H1 (cell line): ENCODE data around the gene STPG1. TPM values are rescaled to one million over a fixed set of nuclear protein-coding genes. Genes with fewer than 3 reads are reported as not detected.
A peak's percentile ranks its signal among the peaks of the same experiment; 100 is the strongest.

Source experiments
- CTCF ChIA-PET: fragments of 300-600 bp; sonication (Branson Sonifier 250); formaldehyde crosslinking; loops from one replicate; lab custom pipeline; 2021; ENCODE audit not compliant: partially characterized antibody; lab: Charles Lee
- POLR2A ChIA-PET: fragments of 300-600 bp; sonication (Branson Sonifier 250); formaldehyde crosslinking; loops from one replicate; lab custom pipeline; 2021; ENCODE audit warnings: inconsistent platforms; ENCODE audit not compliant: partially characterized antibody; lab: Charles Lee
- DNase-seq, 2 experiments: peaks; one replicate each; pipeline versions ENCODE4 v3.0.0 to v3.0.0-alpha.2; 2010 to 2022; ENCODE audit warnings: low spot score in 2 of 2, low read depth in 1 of 2, mixed read lengths in 1 of 2
- FAIRE-seq: peaks from 2 replicates; lab custom pipeline; 2011; peaks lifted over from hg19 to GRCh38; lab: Jason Lieb, UNC
- H2AFZ ChIP-seq: 2 replicates; pipeline ENCODE4 v1.8.1; 2012; ENCODE audit warnings: low read length, inconsistent platforms
- H2AK5ac ChIP-seq: 2 replicates; pipeline ENCODE4 v1.6.1; 2013; ENCODE audit warnings: low read depth, low read length
- H2BK120ac ChIP-seq: replicated peaks from 2 replicates; pipeline ENCODE3; 2013; ENCODE audit warnings: low read depth, low read length, inconsistent platforms
- H2BK12ac ChIP-seq: 2 replicates; pipeline ENCODE4 v1.6.1; 2013; ENCODE audit warnings: low read depth, low read length
- H2BK15ac ChIP-seq: 2 replicates; pipeline ENCODE4 v1.6.1; 2013; ENCODE audit warnings: low read length
- H2BK20ac ChIP-seq: 2 replicates; pipeline ENCODE4 v1.6.1; 2013; ENCODE audit warnings: low read length
- H2BK5ac ChIP-seq: 2 replicates; pipeline ENCODE4 v1.6.1; 2013; ENCODE audit warnings: low read depth, low read length
- H3K14ac ChIP-seq: 2 replicates; pipeline ENCODE4 v1.6.1; 2013; ENCODE audit warnings: inconsistent platforms; ENCODE audit not compliant: insufficient read length
- H3K18ac ChIP-seq: 2 replicates; pipeline ENCODE4 v1.6.1; 2013; ENCODE audit warnings: low read length; ENCODE audit errors: extremely low read depth
- H3K23ac ChIP-seq: 2 replicates; pipeline ENCODE4 v1.6.1; 2013; ENCODE audit warnings: inconsistent platforms; ENCODE audit not compliant: insufficient read length
- H3K23me2 ChIP-seq: 2 replicates; pipeline ENCODE4 v1.6.1; 2013; ENCODE audit warnings: low read depth, low read length
- H3K27ac ChIP-seq: 2 replicates; pipeline ENCODE4 v1.6.1; 2011; ENCODE audit warnings: low read depth, low read length, inconsistent platforms
- H3K27me3 ChIP-seq, 4 experiments: replicated peaks in 1 of 4; 1 replicate in 1 of 4; 2 replicates in 3 of 4; pipeline versions ENCODE4 v1.6.1 to v1.8.1; 2011 to 2013; ENCODE audit warnings: low read length in 3 of 4, mild to moderate bottlenecking in 3 of 4, inconsistent platforms in 2 of 4, mixed read lengths in 2 of 4, moderate library complexity in 1 of 4; ENCODE audit not compliant: control insufficient read depth in 3 of 4, insufficient read depth in 3 of 4; ENCODE audit errors: extremely low read depth in 1 of 4
- H3K36me3 ChIP-seq, 4 experiments: 2 replicates each; pipeline versions ENCODE4 v1.6.1 to v1.8.1; 2011 to 2013; ENCODE audit warnings: mild to moderate bottlenecking in 4 of 4, low read length in 3 of 4, moderate library complexity in 2 of 4, control low read depth in 1 of 4, inconsistent platforms in 1 of 4; ENCODE audit not compliant: insufficient read depth in 4 of 4, control insufficient read depth in 2 of 4
- H3K4ac ChIP-seq: replicated peaks from 2 replicates; pipeline ENCODE3; 2013; ENCODE audit warnings: low read length, low read depth, mixed read lengths, inconsistent platforms; ENCODE audit not compliant: insufficient read length
- H3K4me1 ChIP-seq, 4 experiments: replicated peaks in 1 of 4; 1 replicate in 1 of 4; 2 replicates in 3 of 4; pipeline versions ENCODE4 v1.6.1 to v1.8.1; 2011 to 2013; ENCODE audit warnings: low read length in 3 of 4, inconsistent platforms in 2 of 4, mixed read lengths in 1 of 4; ENCODE audit not compliant: insufficient read depth in 4 of 4, control insufficient read depth in 3 of 4
- H3K4me2 ChIP-seq, 2 experiments: 2 replicates each; pipeline versions ENCODE4 v1.6.1 to v1.8.1; 2011 to 2013; ENCODE audit warnings: low read depth in 2 of 2, low read length in 2 of 2, control low read depth in 1 of 2, inconsistent platforms in 1 of 2, mild to moderate bottlenecking in 1 of 2; ENCODE audit not compliant: insufficient read depth in 1 of 2
- H3K4me3 ChIP-seq, 4 experiments: fragments of 200-600, 300-600 bp in 1 of 4; sonication (generic), shearing (Covaris generic), sonication (Bioruptor Twin) in 1 of 4; 2 replicates each; pipeline versions ENCODE4 v1.5.1 to v1.8.1; 2011 to 2016; ENCODE audit warnings: low read length in 4 of 4, low read depth in 3 of 4, control low read depth in 2 of 4, inconsistent platforms in 2 of 4, mild to moderate bottlenecking in 2 of 4, mixed read lengths in 1 of 4, moderate library complexity in 1 of 4; ENCODE audit not compliant: insufficient read depth in 2 of 4; ENCODE audit errors: extremely low read depth in 1 of 4
- H3K56ac ChIP-seq: replicated peaks from 2 replicates; pipeline ENCODE3; 2013; ENCODE audit warnings: low read depth, mild to moderate bottlenecking, mixed read lengths, low read length, inconsistent platforms; ENCODE audit not compliant: insufficient read length
- H3K79me1 ChIP-seq: 2 replicates; pipeline ENCODE4 v1.6.1; 2013; ENCODE audit warnings: low read depth, low read length, control low read depth
- H3K79me2 ChIP-seq, 2 experiments: 2 replicates each; pipeline versions ENCODE4 v1.6.1 to v1.8.1; 2012 to 2013; ENCODE audit warnings: low read length in 2 of 2, mild to moderate bottlenecking in 2 of 2, inconsistent platforms in 1 of 2; ENCODE audit not compliant: insufficient read depth in 2 of 2, control insufficient read depth in 1 of 2
- H3K9ac ChIP-seq, 4 experiments: replicated peaks in 1 of 4; 1 replicate in 1 of 4; 2 replicates in 3 of 4; pipeline versions ENCODE4 v1.6.1 to v1.8.1; 2011 to 2013; ENCODE audit warnings: low read depth in 3 of 4, low read length in 3 of 4, control low read depth in 2 of 4, mild to moderate bottlenecking in 2 of 4, moderate library complexity in 2 of 4, inconsistent platforms in 1 of 4; ENCODE audit errors: extremely low read depth in 1 of 4
- H3K9me3 ChIP-seq, 2 experiments: 2 replicates each; pipeline versions ENCODE4 v1.6.1 to v1.8.1; 2012 to 2013; ENCODE audit warnings: mild to moderate bottlenecking in 2 of 2, moderate library complexity in 2 of 2, control low read depth in 1 of 2, inconsistent platforms in 1 of 2, low read depth in 1 of 2, low read length in 1 of 2, mixed read lengths in 1 of 2; ENCODE audit not compliant: insufficient read depth in 2 of 2
- H4K20me1 ChIP-seq, 2 experiments: replicated peaks in 1 of 2; 2 replicates each; pipeline versions ENCODE3 to v1.8.1; 2011 to 2013; ENCODE audit warnings: inconsistent platforms in 2 of 2, low read length in 2 of 2, mild to moderate bottlenecking in 1 of 2; ENCODE audit not compliant: insufficient read depth in 2 of 2, control insufficient read depth in 1 of 2
- H4K5ac ChIP-seq: 2 replicates; pipeline ENCODE4 v1.6.1; 2013; ENCODE audit warnings: low read length, low read depth, mixed read lengths, inconsistent platforms; ENCODE audit not compliant: insufficient read length
- H4K8ac ChIP-seq: 2 replicates; pipeline ENCODE4 v1.8.0; 2013; ENCODE audit warnings: mild to moderate bottlenecking, moderate library complexity, low read length, inconsistent platforms; ENCODE audit not compliant: insufficient read depth; ENCODE audit errors: extremely low read depth
- H4K91ac ChIP-seq: replicated peaks from 2 replicates; pipeline ENCODE3; 2013; ENCODE audit warnings: low read length, mixed read lengths, inconsistent platforms; ENCODE audit not compliant: insufficient read length
- HDAC2 ChIP-seq, 2 experiments: fragments of 300-600 bp in 1 of 2; sonication (generic) in 1 of 2; IDR thresholded peaks; 2 replicates each; pipeline ENCODE4 v1.6.1; 2011 to 2012; ENCODE audit warnings: low read depth in 2 of 2, low read length in 2 of 2, mild to moderate bottlenecking in 2 of 2, moderate library complexity in 2 of 2, borderline replicate concordance in 1 of 2, inconsistent platforms in 1 of 2
- KDM5A ChIP-seq: fragments of 200-600 bp; IDR thresholded peaks from 2 replicates; pipeline ENCODE4 v1.7.1; 2012; ENCODE audit warnings: mild to moderate bottlenecking, low read length, inconsistent platforms, mixed read lengths
- SP1 ChIP-seq: IDR thresholded peaks from 2 replicates; pipeline ENCODE4 v1.6.1; 2011; ENCODE audit warnings: low read depth, low read length
- WGBS, 2 experiments: shearing (Covaris generic) in 1 of 2; methylation state at CpG; one replicate each; pipeline versions ENCODE4 v1.1.6 to v1.1.7; 2013 to 2015; ENCODE audit warnings: low lambda C conversion rate in 2 of 2, mixed read lengths in 2 of 2, inconsistent platforms in 1 of 2, low coverage in 1 of 2, missing lambda C conversion rate in 1 of 2; ENCODE audit not compliant: insufficient replicate concordance in 2 of 2, insufficient coverage in 1 of 2, insufficient read length in 1 of 2; ENCODE audit errors: extremely low coverage in 1 of 2, missing lambda C conversion rate in 1 of 2; 5-methylcytosine and 5-hydroxymethylcytosine counted together
- long read RNA-seq, 2 experiments: library from RNA in 1 of 2; library from capped mRNA in 1 of 2; stranded (forward); transcript quantifications; one replicate each; pipeline ENCODE4 v2.0.0, GENCODE V29; 2021; ENCODE audit warnings: inconsistent platforms in 1 of 2
- polyA minus RNA-seq, 3 experiments: library from RNA; depleted of rRNA, polyadenylated mRNA; stranded (reverse); fragments of >200 nt; gene quantifications; 1 replicate in 2 of 3; 2 replicates in 1 of 3; pipeline ENCODE4 v1.2.3, GENCODE V29; 2011
- polyA plus RNA-seq, 7 experiments: library from polyadenylated mRNA; depleted of rRNA in 3 of 7; stranded (reverse) in 5 of 7; unstranded in 2 of 7; fragments of >200 nt in 5 of 7; fragments of 200-250 nt in 2 of 7; gene quantifications; 1 replicate in 5 of 7; 2 replicates in 1 of 7; 4 replicates in 1 of 7; pipeline versions ENCODE4 v1.2.1 to v1.2.3, GENCODE V29; 2011 to 2013; ENCODE audit warnings: missing spikeins in 2 of 7, mixed read lengths in 2 of 7
- total RNA-seq: library from RNA; stranded (reverse); fragmentation: NEBNext Ultra II Directional; extraction: Animal tissue kit (Norgen Biotek cat#: 25700); gene quantifications from 2 replicates; pipeline ENCODE4 v1.2.1, GENCODE V29; 2021
- TF ChIP-seq, protein P1 (sequence below): IDR thresholded peaks from 2 replicates; pipeline ENCODE4 v1.6.1; 2012; ENCODE audit warnings: low read length, inconsistent platforms

Gene STPG1, protein sequence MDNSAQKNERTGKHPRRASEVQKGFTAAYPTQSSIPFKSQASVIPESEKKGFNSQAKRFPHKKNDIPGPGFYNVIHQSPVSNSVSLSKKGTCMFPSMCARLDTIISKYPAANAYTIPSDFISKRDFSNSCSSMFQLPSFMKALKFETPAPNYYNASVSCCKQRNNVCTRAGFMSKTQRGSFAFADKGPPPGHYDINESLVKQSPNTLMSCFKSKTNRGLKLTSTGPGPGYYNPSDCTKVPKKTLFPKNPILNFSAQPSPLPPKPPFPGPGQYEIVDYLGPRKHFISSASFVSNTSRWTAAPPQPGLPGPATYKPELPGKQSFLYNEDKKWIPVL
- total RNA-seq (10.3 and 11.0 TPM in 2 replicates), polyA plus RNA-seq (2011; rRNA removed) (10.8 and 11.2 TPM in 2 replicates), polyA minus RNA-seq (2011; rRNA and poly(A)+ RNA removed) (8.9 and 10.7 TPM in 2 replicates)
- polyA plus RNA-seq (2011; cell fraction: cytosol; rRNA removed), result 10.6 TPM
- 9.3 TPM for polyA plus RNA-seq (2011; cell fraction: nucleus; rRNA removed)
- polyA plus RNA-seq (2012, experiment 1 of 2), result 8.5 to 10.4 TPM (median 9.6 TPM) in 4 replicates
- 7.7 TPM for polyA plus RNA-seq (2012, experiment 2 of 2)
- polyA plus RNA-seq (2013, experiment 1 of 2), result 8.9 TPM
- polyA plus RNA-seq (2013, experiment 2 of 2), result 8.5 TPM
- polyA minus RNA-seq (2011; cell fraction: cytosol; rRNA and poly(A)+ RNA removed), result 7.3 TPM
- polyA minus RNA-seq (2011; cell fraction: nucleus; rRNA and poly(A)+ RNA removed), result 14.7 TPM
- long read RNA-seq, experiment 1, partial matches to known transcripts, result 5 of 11 reads
- long read RNA-seq, experiment 1, other reads (novel, unspliced or antisense), result 3 of 11 reads
- long read RNA-seq, experiment 2, partial matches to known transcripts, result 5 of 9 reads
- long read RNA-seq, experiment 2, other reads (novel, unspliced or antisense), result 2 of 9 reads

DNA sequence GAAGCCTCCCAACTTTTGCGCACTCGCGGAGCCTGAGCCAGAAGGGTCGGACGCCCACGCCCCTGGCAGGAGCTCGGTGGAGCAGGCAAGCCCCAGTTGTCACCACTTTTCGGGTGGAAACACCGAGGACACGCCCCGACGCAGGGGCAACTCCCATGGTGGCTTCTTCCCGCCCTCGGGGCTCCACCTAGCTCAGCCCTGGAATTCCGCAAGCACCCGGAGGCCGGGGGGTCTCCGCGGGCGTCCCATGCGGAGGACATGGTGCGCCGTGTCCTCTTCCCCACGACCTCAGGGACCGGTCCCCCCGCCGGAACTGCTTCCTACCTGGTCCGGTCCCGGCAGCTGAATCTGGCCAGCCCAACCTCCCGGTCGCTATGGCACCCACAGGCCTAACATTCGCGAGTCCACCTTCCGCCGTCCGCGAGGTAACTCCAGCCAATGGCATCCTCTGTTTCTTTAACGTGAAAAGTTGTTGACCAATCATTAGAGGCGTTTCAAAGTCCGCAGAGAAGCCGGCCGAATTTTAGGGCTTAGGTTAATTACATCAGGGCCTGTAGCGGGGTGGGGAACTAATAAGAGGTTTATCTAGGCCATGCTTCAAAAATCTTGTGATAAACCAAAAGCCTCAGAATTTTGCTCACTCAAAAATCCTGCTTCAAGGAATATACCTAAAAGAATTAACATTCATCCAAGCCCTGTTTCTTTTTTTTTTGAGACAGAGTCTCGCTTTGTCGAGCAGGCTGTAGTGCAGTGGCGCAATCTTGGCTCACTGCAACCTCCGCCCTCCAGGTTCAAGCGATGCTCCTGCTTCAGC lies at the start of gene STPG1:
Gene STPG1 (minus strand): TSS at position 433 of the 814 bp plus-strand sequence. CDS start 12,394 bp downstream, outside the sequence.
- Histone ChIP-seq H3K9me3 (no peaks in the 10 kb centered on the region), H4K91ac (no peak within 1 kb of the TSS), H2BK15ac (no peak within 1 kb of the TSS), H4K8ac (peak within 1 kb of the TSS; percentile 77; the same call in 1 of the 2 replicates), H2BK20ac (no peak within 1 kb of the TSS), H4K5ac (peak within 1 kb of the TSS; percentile 24), H3K27ac (peak within 1 kb of the TSS; percentile 53; the same call in 1 of the 2 replicates), H3K79me1 (no peaks in the 10 kb centered on the region), H3K79me2 (0 out of 4 replicates have a peak, but pooled peaks cover 0 to 3% of the 10 kb centered on the region in 2 experiments), H3K56ac (no peak within 1 kb of the TSS), H3K14ac (no peak within 1 kb of the TSS), H3K27me3 (no peaks in the 10 kb centered on the region), H2AK5ac (no peak within 1 kb of the TSS), H2BK12ac (no peak within 1 kb of the TSS), H3K23me2 (peaks cover 11% of the 10 kb centered on the region), H3K4ac (no peak within 1 kb of the TSS), H3K4me3 (peak within 1 kb of the TSS; percentile 60 to 85 (median 77)), H2BK5ac (0 out of 2 replicates have a peak within 1 kb of the TSS, but pooled peaks have one; percentile 36), H4K20me1 (no peaks in the 10 kb centered on the region), H3K23ac (no peak within 1 kb of the TSS), H3K18ac (peak within 1 kb of the TSS; percentile 60; the same call in 1 of the 2 replicates), H3K9ac (peak within 1 kb of the TSS; percentile 22 to 79 (median 70)), H3K4me2 (peak within 1 kb of the TSS; percentile 80 to 97), H2AFZ (peak within 1 kb of the TSS; percentile 55; the same call in 1 of the 2 replicates), H3K4me1 (peaks cover 0 to 6% (median under 1%) of the 10 kb centered on the region in 4 experiments; a peak in 3 of 7 replicates), H3K36me3 (no peaks in the 10 kb centered on the region), H2BK120ac (no peak within 1 kb of the TSS)
- WGBS, 2 experiments, result 11% methylated on average over 48 of the region's 48 CpGs; no CpG with 5 or more reads in 1 of the 2 experiments
- DNase-seq, result peak; percentile 82 to 89
- ChIA-PET POLR2A (interaction anchor here (0.6 to 2.3 kb wide), 7 partner anchors 10 to 263 kb away, joined by 3 to 7 read pairs (median 3); no protein-coding TSS in a partner anchor), CTCF (interaction anchor here (0.9 to 5.6 kb wide), 10 partner anchors 8 to 303 kb away, joined by 3 to 33 read pairs (median 6); no protein-coding TSS in a partner anchor)
- FAIRE-seq, result no peak
- TF ChIP-seq SP1 (peak; percentile 93), KDM5A (no peak), HDAC2 (IDR thresholded peaks at IDR 0.05; ENCODE audit: borderline replicate concordance in 1 of 2, low read depth in 2 of 2, low read length in 2 of 2) (peak in 1 of 2 experiments; percentile 68; a peak in 1 of 4 replicates)
- TF ChIP-seq, protein P1, sequence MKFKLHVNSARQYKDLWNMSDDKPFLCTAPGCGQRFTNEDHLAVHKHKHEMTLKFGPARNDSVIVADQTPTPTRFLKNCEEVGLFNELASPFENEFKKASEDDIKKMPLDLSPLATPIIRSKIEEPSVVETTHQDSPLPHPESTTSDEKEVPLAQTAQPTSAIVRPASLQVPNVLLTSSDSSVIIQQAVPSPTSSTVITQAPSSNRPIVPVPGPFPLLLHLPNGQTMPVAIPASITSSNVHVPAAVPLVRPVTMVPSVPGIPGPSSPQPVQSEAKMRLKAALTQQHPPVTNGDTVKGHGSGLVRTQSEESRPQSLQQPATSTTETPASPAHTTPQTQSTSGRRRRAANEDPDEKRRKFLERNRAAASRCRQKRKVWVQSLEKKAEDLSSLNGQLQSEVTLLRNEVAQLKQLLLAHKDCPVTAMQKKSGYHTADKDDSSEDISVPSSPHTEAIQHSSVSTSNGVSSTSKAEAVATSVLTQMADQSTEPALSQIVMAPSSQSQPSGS, result no peak
